SK-N-SH (cell line): ENCODE measurements around the gene PALLD.

Experiments
- EP300 ChIP-seq, 2 experiments: IDR thresholded peaks; 2 replicates each; pipeline versions ENCODE4 v1.4.0 to v1.6.1; 2012; ENCODE audit warnings: borderline replicate concordance in 1 of 2, low read depth in 1 of 2, low read length in 1 of 2
- TAF1 ChIP-seq: IDR thresholded peaks from 2 replicates; pipeline ENCODE4 v1.6.1; 2012; ENCODE audit warnings: low read depth, mild to moderate bottlenecking, low read length, moderate library complexity, borderline replicate concordance
- TF ChIP-seq, protein P1 (sequence below): fragments of 200-600 bp; sonication (generic); IDR thresholded peaks from 2 replicates; pipeline ENCODE4 v1.6.1; 2017; ENCODE audit warnings: antibody characterized with exemption, mild to moderate bottlenecking, moderate library complexity
- TF ChIP-seq, protein P2 (sequence below): IDR thresholded peaks from 2 replicates; pipeline ENCODE4 v1.6.1; 2012; ENCODE audit warnings: mild to moderate bottlenecking, low read depth, low read length, moderate library complexity
- TF ChIP-seq, protein P3 (sequence below): IDR thresholded peaks from 2 replicates; pipeline ENCODE4 v1.4.0; 2012; ENCODE audit warnings: low read depth

DNA sequence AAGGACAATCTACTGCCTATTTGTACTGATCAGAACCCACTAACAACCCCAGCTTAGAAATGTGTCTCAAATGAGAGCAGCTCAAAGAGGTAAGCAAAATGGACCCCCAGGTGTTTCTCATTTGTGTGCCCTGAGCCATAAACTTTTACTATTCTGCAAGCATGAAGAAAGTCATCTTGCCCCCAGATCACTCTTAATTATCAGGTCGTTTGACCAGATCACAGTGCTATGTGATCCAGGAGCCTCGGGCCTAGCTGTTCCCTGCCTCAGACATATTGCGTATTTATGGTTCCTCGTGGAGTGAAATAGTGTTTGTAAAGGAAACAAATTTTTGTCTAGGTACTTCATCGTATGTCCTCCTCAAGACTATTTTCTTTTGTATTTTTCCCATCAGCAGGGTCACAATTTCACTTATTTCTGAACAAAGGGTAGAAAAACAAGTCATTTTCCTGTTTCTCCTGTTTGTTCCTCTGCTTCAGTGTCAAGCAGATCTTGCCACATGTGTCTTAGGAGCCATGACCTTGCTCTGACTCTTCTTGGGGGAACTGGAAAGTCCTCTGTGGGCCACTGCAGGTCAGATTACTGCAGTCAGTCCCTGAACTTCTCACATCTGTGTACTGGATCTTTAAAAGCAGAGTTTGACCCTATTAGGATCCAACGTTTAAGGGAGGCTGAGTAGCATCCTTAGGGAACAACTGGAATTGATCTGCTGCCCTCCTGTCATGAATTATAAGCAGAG is 194.9 kb downstream of the PALLD start:
- TF ChIP-seq EP300 (IDR thresholded peaks at IDR 0.05; ENCODE audit: borderline replicate concordance in 1 of 2, low read depth in 1 of 2, low read length in 1 of 2) (no peak), TAF1 (no peak)
- TF ChIP-seq, protein P1, sequence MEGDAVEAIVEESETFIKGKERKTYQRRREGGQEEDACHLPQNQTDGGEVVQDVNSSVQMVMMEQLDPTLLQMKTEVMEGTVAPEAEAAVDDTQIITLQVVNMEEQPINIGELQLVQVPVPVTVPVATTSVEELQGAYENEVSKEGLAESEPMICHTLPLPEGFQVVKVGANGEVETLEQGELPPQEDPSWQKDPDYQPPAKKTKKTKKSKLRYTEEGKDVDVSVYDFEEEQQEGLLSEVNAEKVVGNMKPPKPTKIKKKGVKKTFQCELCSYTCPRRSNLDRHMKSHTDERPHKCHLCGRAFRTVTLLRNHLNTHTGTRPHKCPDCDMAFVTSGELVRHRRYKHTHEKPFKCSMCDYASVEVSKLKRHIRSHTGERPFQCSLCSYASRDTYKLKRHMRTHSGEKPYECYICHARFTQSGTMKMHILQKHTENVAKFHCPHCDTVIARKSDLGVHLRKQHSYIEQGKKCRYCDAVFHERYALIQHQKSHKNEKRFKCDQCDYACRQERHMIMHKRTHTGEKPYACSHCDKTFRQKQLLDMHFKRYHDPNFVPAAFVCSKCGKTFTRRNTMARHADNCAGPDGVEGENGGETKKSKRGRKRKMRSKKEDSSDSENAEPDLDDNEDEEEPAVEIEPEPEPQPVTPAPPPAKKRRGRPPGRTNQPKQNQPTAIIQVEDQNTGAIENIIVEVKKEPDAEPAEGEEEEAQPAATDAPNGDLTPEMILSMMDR: no peak
- TF ChIP-seq, protein P2, sequence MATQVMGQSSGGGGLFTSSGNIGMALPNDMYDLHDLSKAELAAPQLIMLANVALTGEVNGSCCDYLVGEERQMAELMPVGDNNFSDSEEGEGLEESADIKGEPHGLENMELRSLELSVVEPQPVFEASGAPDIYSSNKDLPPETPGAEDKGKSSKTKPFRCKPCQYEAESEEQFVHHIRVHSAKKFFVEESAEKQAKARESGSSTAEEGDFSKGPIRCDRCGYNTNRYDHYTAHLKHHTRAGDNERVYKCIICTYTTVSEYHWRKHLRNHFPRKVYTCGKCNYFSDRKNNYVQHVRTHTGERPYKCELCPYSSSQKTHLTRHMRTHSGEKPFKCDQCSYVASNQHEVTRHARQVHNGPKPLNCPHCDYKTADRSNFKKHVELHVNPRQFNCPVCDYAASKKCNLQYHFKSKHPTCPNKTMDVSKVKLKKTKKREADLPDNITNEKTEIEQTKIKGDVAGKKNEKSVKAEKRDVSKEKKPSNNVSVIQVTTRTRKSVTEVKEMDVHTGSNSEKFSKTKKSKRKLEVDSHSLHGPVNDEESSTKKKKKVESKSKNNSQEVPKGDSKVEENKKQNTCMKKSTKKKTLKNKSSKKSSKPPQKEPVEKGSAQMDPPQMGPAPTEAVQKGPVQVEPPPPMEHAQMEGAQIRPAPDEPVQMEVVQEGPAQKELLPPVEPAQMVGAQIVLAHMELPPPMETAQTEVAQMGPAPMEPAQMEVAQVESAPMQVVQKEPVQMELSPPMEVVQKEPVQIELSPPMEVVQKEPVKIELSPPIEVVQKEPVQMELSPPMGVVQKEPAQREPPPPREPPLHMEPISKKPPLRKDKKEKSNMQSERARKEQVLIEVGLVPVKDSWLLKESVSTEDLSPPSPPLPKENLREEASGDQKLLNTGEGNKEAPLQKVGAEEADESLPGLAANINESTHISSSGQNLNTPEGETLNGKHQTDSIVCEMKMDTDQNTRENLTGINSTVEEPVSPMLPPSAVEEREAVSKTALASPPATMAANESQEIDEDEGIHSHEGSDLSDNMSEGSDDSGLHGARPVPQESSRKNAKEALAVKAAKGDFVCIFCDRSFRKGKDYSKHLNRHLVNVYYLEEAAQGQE: no peak
- TF ChIP-seq, protein P3, sequence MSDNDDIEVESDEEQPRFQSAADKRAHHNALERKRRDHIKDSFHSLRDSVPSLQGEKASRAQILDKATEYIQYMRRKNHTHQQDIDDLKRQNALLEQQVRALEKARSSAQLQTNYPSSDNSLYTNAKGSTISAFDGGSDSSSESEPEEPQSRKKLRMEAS: no peak
